ENCODE data around the gene MUC4.

DNA sequence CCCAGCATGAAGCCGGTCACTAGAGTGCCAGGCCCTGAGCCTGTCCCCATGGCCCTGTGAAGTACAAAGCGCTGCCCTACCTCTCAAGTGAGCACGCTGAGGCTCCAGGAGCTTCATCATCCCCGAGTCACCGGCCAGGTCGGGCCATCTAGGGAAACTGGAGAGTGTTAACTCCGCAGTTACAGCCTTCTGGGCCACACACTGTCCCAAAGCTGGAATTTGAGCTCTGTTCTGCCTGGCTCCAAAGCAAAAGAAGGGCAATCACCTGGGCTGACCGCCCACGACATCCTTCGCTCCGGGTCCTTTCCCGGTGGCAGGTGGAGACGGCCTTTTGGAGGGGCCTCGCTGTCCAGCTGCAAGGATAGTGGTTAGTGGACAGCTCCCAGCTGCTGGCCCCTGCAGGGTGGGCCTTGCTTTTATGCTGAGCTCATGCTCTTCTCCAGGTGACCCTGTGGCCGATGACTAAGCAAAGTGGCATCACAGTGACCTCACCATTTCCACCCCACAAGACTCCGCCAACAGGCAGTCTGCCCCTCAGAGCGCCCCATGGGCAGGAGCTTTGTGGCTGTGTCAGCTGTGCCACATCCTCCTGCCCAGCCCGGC lies 3.5 kb upstream of the MUC4 start:
- TF ChIP-seq, protein P1, sequence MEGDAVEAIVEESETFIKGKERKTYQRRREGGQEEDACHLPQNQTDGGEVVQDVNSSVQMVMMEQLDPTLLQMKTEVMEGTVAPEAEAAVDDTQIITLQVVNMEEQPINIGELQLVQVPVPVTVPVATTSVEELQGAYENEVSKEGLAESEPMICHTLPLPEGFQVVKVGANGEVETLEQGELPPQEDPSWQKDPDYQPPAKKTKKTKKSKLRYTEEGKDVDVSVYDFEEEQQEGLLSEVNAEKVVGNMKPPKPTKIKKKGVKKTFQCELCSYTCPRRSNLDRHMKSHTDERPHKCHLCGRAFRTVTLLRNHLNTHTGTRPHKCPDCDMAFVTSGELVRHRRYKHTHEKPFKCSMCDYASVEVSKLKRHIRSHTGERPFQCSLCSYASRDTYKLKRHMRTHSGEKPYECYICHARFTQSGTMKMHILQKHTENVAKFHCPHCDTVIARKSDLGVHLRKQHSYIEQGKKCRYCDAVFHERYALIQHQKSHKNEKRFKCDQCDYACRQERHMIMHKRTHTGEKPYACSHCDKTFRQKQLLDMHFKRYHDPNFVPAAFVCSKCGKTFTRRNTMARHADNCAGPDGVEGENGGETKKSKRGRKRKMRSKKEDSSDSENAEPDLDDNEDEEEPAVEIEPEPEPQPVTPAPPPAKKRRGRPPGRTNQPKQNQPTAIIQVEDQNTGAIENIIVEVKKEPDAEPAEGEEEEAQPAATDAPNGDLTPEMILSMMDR (IDR thresholded peaks at IDR 0.05) = no peak
- TF ChIP-seq POLR2A (IDR thresholded peaks at IDR 0.05) = no peak

All from body of pancreas (tissue), 4 donors.